Astrocyte of the spinal cord (primary cell): ENCODE results near the gene CACUL1.

Experiments used
- DNase-seq: peaks from one replicate; pipeline ENCODE4 v3.0.0; 2011; ENCODE audit warnings: low read depth, low spot score
- H3K4me3 ChIP-seq: 2 replicates; pipeline ENCODE4 v1.5.1; 2011; ENCODE audit warnings: low read depth, mild to moderate bottlenecking, low read length, moderate library complexity
- CTCF ChIP-seq: IDR thresholded peaks from 2 replicates; pipeline ENCODE4 v1.5.1; 2012; ENCODE audit warnings: low read depth, mild to moderate bottlenecking, low read length, inconsistent platforms
- in situ Hi-C: cut with HindIII; loops from 2 replicates; pipeline ENCODE4 v1.10.0; 2017; ENCODE audit warnings: low sequenced_read_pairs

CACUL1 gene

DNA sequence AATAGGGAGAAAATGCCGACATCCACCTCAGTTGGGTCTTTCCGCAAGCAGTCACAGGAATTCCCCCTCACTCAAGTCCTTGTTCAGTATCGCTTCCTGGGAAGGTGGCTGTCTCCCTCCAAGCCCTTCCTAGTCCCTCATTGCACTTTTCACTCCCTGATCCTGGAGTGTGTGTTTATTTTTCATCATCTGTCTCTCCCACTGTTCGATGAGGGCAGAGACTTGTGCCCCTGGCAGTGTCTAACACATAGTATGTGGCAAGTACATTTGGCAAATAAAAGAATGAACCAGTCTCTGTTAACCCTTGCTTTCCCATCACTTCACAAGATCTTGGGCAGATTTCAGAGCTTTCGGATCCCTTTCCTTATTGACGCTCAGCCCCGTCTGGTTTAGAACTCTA lies 24.0 kb upstream of the CACUL1 start:
- in situ Hi-C loops = no loop called here
- DNase-seq = no peak
- H3K4me3 ChIP-seq = no peak overlapping the region
- TF ChIP-seq CTCF = no peak

- in situ Hi-C loops = no loop called here
- TF ChIP-seq CTCF = no peak
- no peak overlapping the region for H3K4me3 ChIP-seq
- DNase-seq = no peak
Observed at GRCh38 chr10:118776960-118777359, 22.2 kb upstream of the CACUL1 start.

DNA sequence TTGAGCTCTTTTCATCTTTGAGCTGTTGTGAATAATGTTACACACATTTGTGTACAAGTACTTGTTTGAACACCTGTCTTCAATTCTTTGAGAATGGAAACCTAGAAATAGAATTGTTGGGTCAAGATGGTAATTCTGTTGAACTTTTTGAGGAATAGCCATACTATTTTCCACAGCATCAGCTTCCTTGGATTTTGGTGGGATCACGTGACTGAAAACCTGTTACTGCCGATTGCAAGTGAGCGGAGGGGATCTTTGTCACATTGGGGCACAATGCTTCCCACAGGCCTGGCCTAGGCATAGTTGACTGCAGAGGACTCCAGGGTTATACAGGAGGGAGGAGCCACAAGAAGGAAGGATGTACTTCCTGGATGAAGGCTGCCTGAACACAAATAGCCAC lies 21.3 kb upstream of the CACUL1 start:
- H3K4me3 ChIP-seq = no peak overlapping the region
- in situ Hi-C loops = no loop called here
- DNase-seq = no peak
- TF ChIP-seq CTCF = no peak

DNA sequence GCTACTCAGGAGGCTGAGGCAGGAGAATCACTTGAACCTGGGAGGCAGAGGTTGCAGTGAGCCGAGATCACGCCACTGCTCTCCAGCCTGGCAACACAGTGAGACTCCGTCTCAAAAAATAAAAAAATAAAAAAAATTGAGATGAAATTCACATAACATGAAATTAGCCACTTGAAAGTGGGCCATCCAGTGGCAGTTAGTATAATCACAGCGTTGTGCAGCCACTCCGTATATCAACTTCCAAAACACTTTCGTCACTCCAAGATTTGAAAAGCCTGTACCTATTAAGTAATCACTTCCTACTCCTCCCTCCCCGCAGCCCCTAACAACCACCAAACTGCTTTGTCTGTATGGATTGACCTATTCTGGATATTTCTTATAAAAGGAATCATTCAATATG lies 20.7 kb upstream of the CACUL1 start:
- in situ Hi-C loops = no loop called here
- no peak for DNase-seq
- no peak overlapping the region for H3K4me3 ChIP-seq
- TF ChIP-seq CTCF = no peak

GRCh38 chr10:118773041-118773440 lies 18.3 kb upstream of the CACUL1 start:
- in situ Hi-C loops = no loop called here
- no peak for TF ChIP-seq CTCF
- H3K4me3 ChIP-seq = no peak overlapping the region
- no peak for DNase-seq

- in situ Hi-C loops = no loop called here
- DNase-seq = no peak
- TF ChIP-seq CTCF = no peak
- H3K4me3 ChIP-seq = no peak overlapping the region
Observed at GRCh38 chr10:118771976-118772375, 17.2 kb upstream of the CACUL1 start.
